WTC11 (cell line): ENCODE data around the gene HRNR.

Experiments
- CTCF ChIP-seq: fragments of 200-600 bp; IDR thresholded peaks from 2 replicates; pipeline ENCODE4 v1.8.0; 2022; ENCODE audit warnings: antibody characterized with exemption
- MLX ChIP-seq: sonication (generic); formaldehyde crosslinking; IDR thresholded peaks from 2 replicates; pipeline ENCODE4 v1.8.1; 2023; ENCODE audit warnings: mild to moderate bottlenecking, missing genetic modification reagents, moderate library complexity
- ZNF138 ChIP-seq: sonication (generic); formaldehyde crosslinking; conservative IDR thresholded peaks from 2 replicates; pipeline ENCODE4 v1.8.1; 2022; ENCODE audit warnings: mild to moderate bottlenecking, moderate library complexity, missing genetic modification reagents

- TF ChIP-seq ZNF138 (CRISPR knock-in tag) (no peak), CTCF (no peak), MLX (no peak)
Measured at GRCh38 chr1:152191711-152192110, 32.3 kb downstream of the HRNR start.
